GM12864 (cell line): Measurements from ENCODE around the gene DYNC1I1.

Experiments
- DNase-seq: peaks from one replicate; pipeline ENCODE4 v3.0.0-alpha.2; 2011; ENCODE audit warnings: low read depth
- H3K4me3 ChIP-seq: 2 replicates; pipeline ENCODE4 v1.5.1; 2011; ENCODE audit warnings: mild to moderate bottlenecking, low read depth, low read length, control low read depth
- CTCF ChIP-seq: IDR thresholded peaks from 2 replicates; pipeline ENCODE4 v1.5.1; 2011; ENCODE audit warnings: low read depth, mild to moderate bottlenecking, moderate library complexity, low read length, control low read depth, inconsistent platforms; ENCODE audit errors: missing control alignments

DYNC1I1 gene

GRCh38 chr7:95901006-95901405, 128.7 kb downstream of the DYNC1I1 start:
- DNase-seq = no peak
- no peak overlapping the region for H3K4me3 ChIP-seq
- TF ChIP-seq CTCF = no peak

GRCh38 chr7:95904099-95904498, 131.7 kb downstream of the DYNC1I1 start:
- DNase-seq = no peak
- H3K4me3 ChIP-seq = no peak overlapping the region
- TF ChIP-seq CTCF = no peak

- DNase-seq = no peak
- no peak for TF ChIP-seq CTCF
- no peak overlapping the region for H3K4me3 ChIP-seq
Measured at GRCh38 chr7:95905167-95905566, 132.8 kb downstream of the DYNC1I1 start.

GRCh38 chr7:95906851-95907250, 134.5 kb downstream of the DYNC1I1 start:
- no peak overlapping the region for H3K4me3 ChIP-seq
- DNase-seq = no peak
- TF ChIP-seq CTCF = no peak

GRCh38 chr7:95907337-95907736, 135.0 kb downstream of the DYNC1I1 start:
- no peak overlapping the region for H3K4me3 ChIP-seq
- TF ChIP-seq CTCF = no peak
- no peak for DNase-seq

- no peak for DNase-seq
- no peak for TF ChIP-seq CTCF
- no peak overlapping the region for H3K4me3 ChIP-seq
Measured at GRCh38 chr7:95908499-95908898, 136.1 kb downstream of the DYNC1I1 start.

- DNase-seq = no peak
- no peak overlapping the region for H3K4me3 ChIP-seq
- no peak for TF ChIP-seq CTCF
Measured at GRCh38 chr7:95910341-95910740, 138.0 kb downstream of the DYNC1I1 start.
